Measurements from ENCODE around the gene CD59. TPM values are rescaled to one million over a fixed set of nuclear protein-coding genes. Genes with fewer than 3 reads are reported as not detected.

CD59 gene
- total and polyA plus RNA-seq, 2 of the 13 experiments (the other 11 are each of a cell fraction or from before 2014, with no cell fraction given): 127 to 289 TPM

- TF ChIP-seq ZNF432 (CRISPR knock-in tag; IDR thresholded peaks at IDR 0.05; ENCODE audit: borderline replicate concordance): no peak
- TF ChIP-seq FIP1L1 (IDR thresholded peaks at IDR 0.05; ENCODE audit: borderline replicate concordance, insufficient read depth, low read depth, low read length): no peak
- TF ChIP-seq RBAK (CRISPR knock-in tag; IDR thresholded peaks at IDR 0.05): no peak
- TF ChIP-seq ZNF431 (CRISPR knock-in tag; IDR thresholded peaks at IDR 0.05; ENCODE audit: borderline replicate concordance, low read depth): no peak; the same call in 1 of the 2 replicates
- TF ChIP-seq, protein P1, sequence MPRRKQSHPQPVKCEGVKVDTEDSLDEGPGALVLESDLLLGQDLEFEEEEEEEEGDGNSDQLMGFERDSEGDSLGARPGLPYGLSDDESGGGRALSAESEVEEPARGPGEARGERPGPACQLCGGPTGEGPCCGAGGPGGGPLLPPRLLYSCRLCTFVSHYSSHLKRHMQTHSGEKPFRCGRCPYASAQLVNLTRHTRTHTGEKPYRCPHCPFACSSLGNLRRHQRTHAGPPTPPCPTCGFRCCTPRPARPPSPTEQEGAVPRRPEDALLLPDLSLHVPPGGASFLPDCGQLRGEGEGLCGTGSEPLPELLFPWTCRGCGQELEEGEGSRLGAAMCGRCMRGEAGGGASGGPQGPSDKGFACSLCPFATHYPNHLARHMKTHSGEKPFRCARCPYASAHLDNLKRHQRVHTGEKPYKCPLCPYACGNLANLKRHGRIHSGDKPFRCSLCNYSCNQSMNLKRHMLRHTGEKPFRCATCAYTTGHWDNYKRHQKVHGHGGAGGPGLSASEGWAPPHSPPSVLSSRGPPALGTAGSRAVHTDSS (CRISPR knock-in tag; conservative IDR thresholded peaks at IDR 0.05): no peak
- TF ChIP-seq NFKB2 (CRISPR knock-in tag; IDR thresholded peaks at IDR 0.05; ENCODE audit: borderline replicate concordance): no peak; the same call in 1 of the 2 replicates
- TF ChIP-seq MAFG (CRISPR knock-in tag; IDR thresholded peaks at IDR 0.05): no peak
- TF ChIP-seq ISL2 (CRISPR knock-in tag; IDR thresholded peaks at IDR 0.05): peak; percentile 47; the same call in 1 of the 2 replicates
- TF ChIP-seq TBL1XR1 (IDR thresholded peaks at IDR 0.05; ENCODE audit: borderline replicate concordance, low read length, partially characterized antibody): no peak
- no peak for TF ChIP-seq BCL3 (CRISPR knock-in tag; IDR thresholded peaks at IDR 0.05)
- TF ChIP-seq, protein P2, sequence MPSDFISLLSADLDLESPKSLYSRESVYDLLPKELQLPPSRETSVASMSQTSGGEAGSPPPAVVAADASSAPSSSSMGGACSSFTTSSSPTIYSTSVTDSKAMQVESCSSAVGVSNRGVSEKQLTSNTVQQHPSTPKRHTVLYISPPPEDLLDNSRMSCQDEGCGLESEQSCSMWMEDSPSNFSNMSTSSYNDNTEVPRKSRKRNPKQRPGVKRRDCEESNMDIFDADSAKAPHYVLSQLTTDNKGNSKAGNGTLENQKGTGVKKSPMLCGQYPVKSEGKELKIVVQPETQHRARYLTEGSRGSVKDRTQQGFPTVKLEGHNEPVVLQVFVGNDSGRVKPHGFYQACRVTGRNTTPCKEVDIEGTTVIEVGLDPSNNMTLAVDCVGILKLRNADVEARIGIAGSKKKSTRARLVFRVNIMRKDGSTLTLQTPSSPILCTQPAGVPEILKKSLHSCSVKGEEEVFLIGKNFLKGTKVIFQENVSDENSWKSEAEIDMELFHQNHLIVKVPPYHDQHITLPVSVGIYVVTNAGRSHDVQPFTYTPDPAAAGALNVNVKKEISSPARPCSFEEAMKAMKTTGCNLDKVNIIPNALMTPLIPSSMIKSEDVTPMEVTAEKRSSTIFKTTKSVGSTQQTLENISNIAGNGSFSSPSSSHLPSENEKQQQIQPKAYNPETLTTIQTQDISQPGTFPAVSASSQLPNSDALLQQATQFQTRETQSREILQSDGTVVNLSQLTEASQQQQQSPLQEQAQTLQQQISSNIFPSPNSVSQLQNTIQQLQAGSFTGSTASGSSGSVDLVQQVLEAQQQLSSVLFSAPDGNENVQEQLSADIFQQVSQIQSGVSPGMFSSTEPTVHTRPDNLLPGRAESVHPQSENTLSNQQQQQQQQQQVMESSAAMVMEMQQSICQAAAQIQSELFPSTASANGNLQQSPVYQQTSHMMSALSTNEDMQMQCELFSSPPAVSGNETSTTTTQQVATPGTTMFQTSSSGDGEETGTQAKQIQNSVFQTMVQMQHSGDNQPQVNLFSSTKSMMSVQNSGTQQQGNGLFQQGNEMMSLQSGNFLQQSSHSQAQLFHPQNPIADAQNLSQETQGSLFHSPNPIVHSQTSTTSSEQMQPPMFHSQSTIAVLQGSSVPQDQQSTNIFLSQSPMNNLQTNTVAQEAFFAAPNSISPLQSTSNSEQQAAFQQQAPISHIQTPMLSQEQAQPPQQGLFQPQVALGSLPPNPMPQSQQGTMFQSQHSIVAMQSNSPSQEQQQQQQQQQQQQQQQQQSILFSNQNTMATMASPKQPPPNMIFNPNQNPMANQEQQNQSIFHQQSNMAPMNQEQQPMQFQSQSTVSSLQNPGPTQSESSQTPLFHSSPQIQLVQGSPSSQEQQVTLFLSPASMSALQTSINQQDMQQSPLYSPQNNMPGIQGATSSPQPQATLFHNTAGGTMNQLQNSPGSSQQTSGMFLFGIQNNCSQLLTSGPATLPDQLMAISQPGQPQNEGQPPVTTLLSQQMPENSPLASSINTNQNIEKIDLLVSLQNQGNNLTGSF (CRISPR knock-in tag; IDR thresholded peaks at IDR 0.05): 0 out of 2 replicates have a peak, but pooled peaks have one; percentile 19
- TF ChIP-seq NFE2L1 (CRISPR knock-in tag; IDR thresholded peaks at IDR 0.05; ENCODE audit: borderline replicate concordance): no peak
- no peak for TF ChIP-seq ZNF841 (CRISPR knock-in tag; IDR thresholded peaks at IDR 0.05; ENCODE audit: borderline replicate concordance)
- TF ChIP-seq ZNF550 (CRISPR knock-in tag; IDR thresholded peaks at IDR 0.05; ENCODE audit: borderline replicate concordance): no peak
- no peak for TF ChIP-seq NAIF1 (CRISPR knock-in tag; IDR thresholded peaks at IDR 0.05; ENCODE audit: borderline replicate concordance)
- TF ChIP-seq PITX1 (CRISPR knock-in tag; IDR thresholded peaks at IDR 0.05): peak; percentile 87
- TF ChIP-seq ZNF317 (CRISPR knock-in tag; IDR thresholded peaks at IDR 0.05): peak; percentile 66; the same call in 1 of the 2 replicates
- peak; percentile 81 for TF ChIP-seq MED1 (CRISPR knock-in tag; IDR thresholded peaks at IDR 0.05)
- TF ChIP-seq HHEX (CRISPR knock-in tag; IDR thresholded peaks at IDR 0.05): no peak
- TF ChIP-seq ESRRA (CRISPR knock-in tag; IDR thresholded peaks at IDR 0.05; ENCODE audit: low read depth): peak; percentile 80
- no peak for TF ChIP-seq ZNF34 (CRISPR knock-in tag; IDR thresholded peaks at IDR 0.05; ENCODE audit: borderline replicate concordance)
- TF ChIP-seq SPEN (CRISPR knock-in tag; IDR thresholded peaks at IDR 0.05; ENCODE audit: low read depth): no peak
- no peak for TF ChIP-seq ZFYVE20 (CRISPR knock-in tag; IDR thresholded peaks at IDR 0.05; ENCODE audit: borderline replicate concordance, low read depth)
Observed at GRCh38 chr11:33699515-33700062, 36.6 kb downstream of the CD59 start (continued).

Measured in HepG2 (cell line).